Neutrophil (primary cell): ENCODE data around the gene HOXB2.

Source experiments
- H3K27ac ChIP-seq: fragments of 200-600 bp; sonication (generic); 2 replicates; pipeline ENCODE4 v1.5.1; 2016; ENCODE audit warnings: mild to moderate bottlenecking, moderate library complexity
- H3K27me3 ChIP-seq: fragments of 200-600 bp; sonication (generic); 2 replicates; pipeline ENCODE4 v1.6.0; 2016; ENCODE audit warnings: mild to moderate bottlenecking
- H3K36me3 ChIP-seq: fragments of 200-600 bp; sonication (generic); 2 replicates; pipeline ENCODE4 v1.5.1; 2017
- H3K4me1 ChIP-seq, 2 experiments: fragments of 200-600 bp in 1 of 2; sonication (generic) in 1 of 2; 1 replicate in 1 of 2; 2 replicates in 1 of 2; pipeline versions ENCODE4 v1.5.1 to v1.6.1; 2013 to 2016; ENCODE audit warnings: low read depth in 1 of 2, low read length in 1 of 2, mild to moderate bottlenecking in 1 of 2, moderate library complexity in 1 of 2; ENCODE audit not compliant: control insufficient read depth in 1 of 2, insufficient read depth in 1 of 2
- H3K4me3 ChIP-seq, 2 experiments: fragments of 200-600 bp in 1 of 2; sonication (generic) in 1 of 2; 1 replicate in 1 of 2; 2 replicates in 1 of 2; pipeline ENCODE4 v1.5.1; 2013 to 2016; ENCODE audit warnings: low read depth in 1 of 2, low read length in 1 of 2, mild to moderate bottlenecking in 1 of 2, moderate library complexity in 1 of 2
- H3K9me3 ChIP-seq: fragments of 200-600 bp; sonication (generic); 2 replicates; pipeline ENCODE4 v1.5.1; 2016
- CTCF ChIP-seq: fragments of 200-600 bp; sonication (generic); IDR thresholded peaks from 2 replicates; pipeline ENCODE4 v1.5.1; 2016; ENCODE audit warnings: antibody characterized with exemption

HOXB2 gene

GRCh38 chr17:48588074-48588415, 43.1 kb upstream of the HOXB2 start:
- no peak overlapping the region for H3K4me3 ChIP-seq
- no peaks in the 10 kb centered on the region for H3K36me3 ChIP-seq
- H3K9me3 ChIP-seq, result no peaks in the 10 kb centered on the region
- peaks cover 18 to 24% of the 10 kb centered on the region in 2 experiments for H3K4me1 ChIP-seq
- H3K27me3 ChIP-seq, result peaks cover 100% of the 10 kb centered on the region
- TF ChIP-seq CTCF, result no peak
- no peak overlapping the region for H3K27ac ChIP-seq

DNA sequence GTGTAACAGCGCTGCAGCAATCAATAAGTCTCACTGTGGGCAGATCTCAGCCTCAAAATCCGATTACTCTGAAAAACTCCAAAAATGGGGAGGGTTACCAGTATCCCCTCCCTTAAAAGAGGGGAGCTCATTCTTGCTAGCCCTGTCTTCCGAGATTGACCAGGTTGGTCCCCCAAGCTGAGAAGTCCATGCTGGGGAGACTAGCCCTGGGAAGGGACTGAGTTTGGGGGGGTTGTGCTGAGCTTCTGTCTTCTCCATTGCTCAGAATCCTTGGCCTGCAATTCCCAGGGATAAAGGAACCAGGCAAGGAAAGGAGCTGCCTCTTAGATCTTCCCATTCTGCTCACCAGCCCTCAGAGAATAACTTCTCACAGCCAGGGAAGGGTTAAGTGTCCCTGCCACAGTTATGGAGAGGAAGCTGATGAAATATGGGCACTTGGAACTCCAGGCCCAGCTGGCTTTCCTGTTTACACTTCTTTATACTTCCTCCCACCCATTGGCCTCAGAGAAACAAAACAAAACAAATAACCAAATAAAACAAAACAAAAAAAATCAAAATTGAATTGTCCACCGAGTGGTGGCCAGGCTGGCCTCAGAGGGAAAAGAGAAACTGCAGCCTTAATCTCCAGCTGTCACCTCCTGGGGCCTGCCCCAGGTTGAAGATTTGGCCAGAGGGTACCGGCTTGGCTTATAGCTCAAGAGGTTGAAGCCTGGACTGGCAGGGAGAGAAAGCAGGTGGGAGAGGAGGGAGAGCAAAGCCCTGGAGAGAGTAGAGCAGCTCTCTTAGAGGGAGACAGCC, 42.6 kb upstream of the HOXB2 start:
- Histone ChIP-seq H3K9me3 (no peaks in the 10 kb centered on the region), H3K27me3 (peaks cover 100% of the 10 kb centered on the region), H3K4me1 (peaks cover 18 to 22% of the 10 kb centered on the region in 2 experiments), H3K36me3 (no peaks in the 10 kb centered on the region), H3K27ac (no peak overlapping the region), H3K4me3 (no peak overlapping the region)
- no peak for TF ChIP-seq CTCF

- Histone ChIP-seq H3K9me3 (no peaks in the 10 kb centered on the region), H3K27me3 (peaks cover 100% of the 10 kb centered on the region), H3K36me3 (no peaks in the 10 kb centered on the region), H3K4me1 (peaks cover 18 to 22% of the 10 kb centered on the region in 2 experiments), H3K4me3 (peak overlapping the region; percentile 31 to 44), H3K27ac (no peak overlapping the region)
- no peak for TF ChIP-seq CTCF
These were observed 41.7 kb upstream of the HOXB2 start for GRCh38 chr17:48586355-48587258.

DNA sequence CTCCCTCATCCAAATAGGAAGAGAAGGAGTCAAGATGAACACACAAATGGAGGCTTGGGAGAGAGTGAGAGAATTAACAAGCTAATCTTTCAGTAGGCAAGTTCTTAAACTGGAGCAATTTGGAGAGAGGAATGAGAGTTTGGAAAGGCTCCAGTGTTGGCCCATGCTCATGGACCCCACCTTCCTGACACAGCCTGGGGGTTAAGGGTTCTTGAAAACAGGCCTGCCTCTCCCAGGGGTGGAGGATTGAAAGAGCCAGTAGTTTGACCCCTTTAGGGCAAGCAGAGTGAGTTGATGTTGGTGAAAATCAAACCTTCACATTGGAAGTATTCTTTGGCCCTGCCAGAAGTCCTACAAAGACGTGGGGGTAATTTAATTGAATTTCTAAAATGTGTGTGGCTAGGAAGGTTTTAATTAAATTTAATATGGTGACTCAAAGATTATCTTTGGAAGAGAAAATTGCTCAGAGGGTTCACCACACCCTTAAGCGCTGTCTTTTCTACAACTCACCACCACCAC, 39.4 kb upstream of the HOXB2 start:
- Histone ChIP-seq H3K4me1 (peaks cover 18% of the 10 kb centered on the region in 2 experiments), H3K36me3 (no peaks in the 10 kb centered on the region), H3K9me3 (no peaks in the 10 kb centered on the region), H3K27ac (no peak overlapping the region), H3K27me3 (peaks cover 100% of the 10 kb centered on the region), H3K4me3 (no peak overlapping the region)
- TF ChIP-seq CTCF, result no peak

- peaks cover 100% of the 10 kb centered on the region for H3K27me3 ChIP-seq
These were observed 38.9 kb upstream of the HOXB2 start for GRCh38 chr17:48583708-48584222.

More at GRCh38 chr17:48583708-48584222, 38.9 kb upstream of the HOXB2 start:
- Histone ChIP-seq H3K36me3 (no peaks in the 10 kb centered on the region), H3K9me3 (no peaks in the 10 kb centered on the region), H3K27ac (no peak overlapping the region), H3K4me1 (peaks cover 18% of the 10 kb centered on the region in 2 experiments), H3K4me3 (no peak overlapping the region)
- TF ChIP-seq CTCF, result no peak
